Testis (tissue), 5 donors: Measurements from ENCODE around the gene SLC28A1. TPM values are rescaled to one million over a fixed set of nuclear protein-coding genes. Genes with fewer than 3 reads are reported as not detected.

Source experiments
- DNase-seq: peaks from one replicate; pipeline ENCODE4 v3.0.0-alpha.2; 2019
- H3K27ac ChIP-seq, 2 donors: fragments of 200-600 bp; sonication (generic); one replicate each; pipeline ENCODE4 v1.5.1; 2019
- H3K27me3 ChIP-seq: fragments of 200-600 bp; sonication (generic); one replicate; pipeline ENCODE4 v1.5.1; 2019
- H3K36me3 ChIP-seq: fragments of 200-600 bp; sonication (generic); one replicate; pipeline ENCODE4 v1.5.1; 2017; ENCODE audit warnings: low read depth; ENCODE audit errors: missing control alignments
- H3K4me1 ChIP-seq: fragments of 200-600 bp; sonication (generic); one replicate; pipeline ENCODE4 v1.5.1; 2019
- H3K4me3 ChIP-seq, 2 donors: fragments of 200-600 bp; sonication (generic); one replicate each; pipeline ENCODE4 v1.5.1; 2017 to 2019
- H3K9me3 ChIP-seq: fragments of 200-600 bp; sonication (generic); one replicate; pipeline ENCODE4 v1.5.1; 2017
- CTCF ChIP-seq, 3 experiments: fragments of 450-650 bp in 2 of 3; fragments of 200-600 bp in 1 of 3; sonication (generic) in 1 of 3; IDR thresholded peaks; one replicate each; pipeline ENCODE4 v1.5.1; 2016 to 2019; ENCODE audit warnings: antibody characterized with exemption in 3 of 3, mild to moderate bottlenecking in 2 of 3, moderate library complexity in 1 of 3
- POLR2A ChIP-seq: fragments of 450-650 bp; IDR thresholded peaks from one replicate; pipeline ENCODE4 v1.6.1; 2017; ENCODE audit warnings: antibody characterized with exemption, mild to moderate bottlenecking, moderate library complexity
- WGBS, 2 donors: methylation state at CpG; one replicate each; pipeline ENCODE4 v1.1.5; 2018; 5-methylcytosine and 5-hydroxymethylcytosine counted together
- intact Hi-C: fragments of 100-400 bp; cut with DNase I; formaldehyde crosslinking; loops from one replicate; pipeline ENCODE4 v1.15.1; 2023; ENCODE audit warnings: low total_unique reads
- long read RNA-seq, 2 donors: transcript quantifications; one replicate each; lab custom pipeline, GENCODE V29; 2026
- polyA plus RNA-seq: library from polyadenylated mRNA; stranded (reverse); fragments of 350-450 nt; fragmentation: Illumina TruSeq; extraction: RNeasy Lipid Tissue Mini Kit (QIAGEN cat#74804); gene quantifications from one replicate; pipeline ENCODE4 v1.2.3, GENCODE V29; 2014; ENCODE audit warnings: low read depth, low replicate concordance; ENCODE audit not compliant: insufficient read depth
- total RNA-seq, 2 donors: library from RNA; depleted of rRNA; stranded (reverse); fragments of >200 nt; gene quantifications; one replicate each; pipeline ENCODE4 v1.2.3, GENCODE V29; 2016

SLC28A1 gene
- under 1 TPM; 0.31 TPM for total RNA-seq
- 0.26 TPM for polyA plus RNA-seq
- long read RNA-seq, donor 1, result 0 reads
- long read RNA-seq, donor 2, result 0 reads

GRCh38 chr15:84883916-84884781 lies at the start of gene SLC28A1:
SLC28A1 (plus strand) TSS chr15:84884662; CDS start chr15:84887761, 3,099 bp downstream.
- intact Hi-C loops, result no loop called here
- TF ChIP-seq POLR2A (no peak), CTCF (IDR thresholded peaks at IDR 0.05) (no peak)
- no peaks in the 10 kb centered on the region for H3K27me3 ChIP-seq
- WGBS, 2 donors, result 82 to 88% methylated on average over 7 to 11 of the region's 11 CpGs
- no peak for DNase-seq
- no peaks in the 10 kb centered on the region for H3K4me1 ChIP-seq
- no peaks in the 10 kb centered on the region for H3K36me3 ChIP-seq
- H3K27ac ChIP-seq, result no peak within 1 kb of the TSS
- no peak within 1 kb of the TSS for H3K4me3 ChIP-seq
- no peaks in the 10 kb centered on the region for H3K9me3 ChIP-seq

GRCh38 chr15:84834969-84835368 lies 49.5 kb upstream of the SLC28A1 start:
- H3K27me3 ChIP-seq, result no peaks in the 10 kb centered on the region
- no peak for TF ChIP-seq POLR2A
- no peak for TF ChIP-seq CTCF (IDR thresholded peaks at IDR 0.05)
- no peaks in the 10 kb centered on the region for H3K9me3 ChIP-seq
- no peaks in the 10 kb centered on the region for H3K4me1 ChIP-seq
- no peak overlapping the region for H3K27ac ChIP-seq
- intact Hi-C loops, result no loop called here
- H3K36me3 ChIP-seq, result no peaks in the 10 kb centered on the region
- no peak for DNase-seq
- 95 to 98% methylated on average over 5 of the region's 5 CpGs for WGBS, 2 donors
- H3K4me3 ChIP-seq, result no peak overlapping the region

GRCh38 chr15:84835661-84836337 lies 48.7 kb upstream of the SLC28A1 start:
- 91% methylated on average over 5 of the region's 5 CpGs for WGBS, 2 donors
- intact Hi-C loops, result no loop called here
- Histone ChIP-seq H3K27ac (no peak overlapping the region), H3K4me1 (peaks cover 4% of the 10 kb centered on the region), H3K27me3 (no peaks in the 10 kb centered on the region), H3K9me3 (no peaks in the 10 kb centered on the region), H3K4me3 (no peak overlapping the region), H3K36me3 (no peaks in the 10 kb centered on the region)
- TF ChIP-seq CTCF (IDR thresholded peaks at IDR 0.05), result no peak
- DNase-seq, result no peak

- intact Hi-C loops, result no loop called here
- H3K4me1 ChIP-seq, result peaks cover 7% of the 10 kb centered on the region
- 96 to 100% methylated on average over 1 of the region's 1 CpG for WGBS, 2 donors
- H3K9me3 ChIP-seq, result no peaks in the 10 kb centered on the region
- no peaks in the 10 kb centered on the region for H3K36me3 ChIP-seq
- H3K4me3 ChIP-seq, result no peak overlapping the region
- H3K27ac ChIP-seq, result no peak overlapping the region
- DNase-seq, result no peak
- H3K27me3 ChIP-seq, result no peaks in the 10 kb centered on the region
- no peak for TF ChIP-seq POLR2A
- no peak for TF ChIP-seq CTCF (IDR thresholded peaks at IDR 0.05)
These were observed 47.6 kb upstream of the SLC28A1 start for GRCh38 chr15:84836844-84837243.
